RWPE2 (cell line): ENCODE results near the gene DUSP5.
A peak's percentile ranks its signal among the peaks of the same experiment; 100 is the strongest.

Source experiments
- ATAC-seq: fragments of 200-7000 bp; cut with Tn5 transposase; 3 replicates; pipeline ENCODE4 v1.9.1; 2021; ENCODE audit warnings: low read depth
- DNase-seq: peaks from one replicate; pipeline ENCODE4 v3.0.0-alpha.2; 2020; ENCODE audit warnings: low spot score
- H3K27ac ChIP-seq: fragments of 450-650 bp; 2 replicates; pipeline ENCODE4 v1.5.1; 2017; ENCODE audit warnings: mild to moderate bottlenecking; ENCODE audit not compliant: poor library complexity, severe bottlenecking
- H3K27me3 ChIP-seq: fragments of 250-450 bp; sonication (Bioruptor Pico); 2 replicates; pipeline ENCODE4 v1.5.1; 2021; ENCODE audit warnings: mild to moderate bottlenecking, moderate library complexity; ENCODE audit not compliant: insufficient read depth, poor library complexity, severe bottlenecking
- H3K36me3 ChIP-seq: fragments of 250-450 bp; sonication (Bioruptor Pico); 2 replicates; pipeline ENCODE4 v1.5.1; 2020; ENCODE audit warnings: low read depth, mild to moderate bottlenecking, moderate library complexity
- H3K4me1 ChIP-seq: fragments of 250-450 bp; sonication (Bioruptor Pico); 2 replicates; pipeline ENCODE4 v1.5.1; 2021; ENCODE audit warnings: mild to moderate bottlenecking, moderate library complexity; ENCODE audit not compliant: insufficient read depth, poor library complexity, severe bottlenecking
- H3K4me3 ChIP-seq: fragments of 250-450 bp; sonication (Bioruptor Pico); 2 replicates; pipeline ENCODE4 v1.5.1; 2021; ENCODE audit warnings: mild to moderate bottlenecking, moderate library complexity; ENCODE audit not compliant: severe bottlenecking
- H3K9me3 ChIP-seq: fragments of 250-450 bp; sonication (Bioruptor Pico); 2 replicates; pipeline ENCODE4 v1.5.1; 2021; ENCODE audit warnings: mild to moderate bottlenecking, moderate library complexity; ENCODE audit not compliant: severe bottlenecking
- TF ChIP-seq, protein P1 (sequence below): fragments of 450-650 bp; IDR thresholded peaks from one replicate; pipeline ENCODE4 v1.5.1; 2017; ENCODE audit warnings: mild to moderate bottlenecking, moderate library complexity; ENCODE audit not compliant: poor library complexity, severe bottlenecking

Gene DUSP5

DNA sequence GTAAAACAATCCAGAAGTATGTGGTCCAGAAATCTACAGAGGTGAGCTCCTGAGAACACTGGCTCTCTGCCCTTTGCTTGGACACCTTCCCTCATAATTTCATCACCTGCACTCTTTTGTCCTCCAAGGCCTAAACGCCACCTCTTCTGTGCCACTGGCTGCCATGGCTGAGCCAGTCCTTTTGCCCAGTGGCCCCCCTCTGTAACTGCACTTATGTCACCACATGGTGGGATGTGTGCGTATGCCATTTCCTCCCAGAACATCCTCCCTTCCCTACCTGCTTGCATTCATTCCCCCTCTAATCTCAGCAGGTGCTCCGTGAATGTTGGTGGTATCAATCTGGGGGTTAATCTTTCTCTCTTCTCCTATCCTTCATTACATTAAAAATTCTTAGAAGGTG lies 17.3 kb upstream of the DUSP5 start:
- ATAC-seq (no peak), DNase-seq (no peak)
- TF ChIP-seq, protein P1, sequence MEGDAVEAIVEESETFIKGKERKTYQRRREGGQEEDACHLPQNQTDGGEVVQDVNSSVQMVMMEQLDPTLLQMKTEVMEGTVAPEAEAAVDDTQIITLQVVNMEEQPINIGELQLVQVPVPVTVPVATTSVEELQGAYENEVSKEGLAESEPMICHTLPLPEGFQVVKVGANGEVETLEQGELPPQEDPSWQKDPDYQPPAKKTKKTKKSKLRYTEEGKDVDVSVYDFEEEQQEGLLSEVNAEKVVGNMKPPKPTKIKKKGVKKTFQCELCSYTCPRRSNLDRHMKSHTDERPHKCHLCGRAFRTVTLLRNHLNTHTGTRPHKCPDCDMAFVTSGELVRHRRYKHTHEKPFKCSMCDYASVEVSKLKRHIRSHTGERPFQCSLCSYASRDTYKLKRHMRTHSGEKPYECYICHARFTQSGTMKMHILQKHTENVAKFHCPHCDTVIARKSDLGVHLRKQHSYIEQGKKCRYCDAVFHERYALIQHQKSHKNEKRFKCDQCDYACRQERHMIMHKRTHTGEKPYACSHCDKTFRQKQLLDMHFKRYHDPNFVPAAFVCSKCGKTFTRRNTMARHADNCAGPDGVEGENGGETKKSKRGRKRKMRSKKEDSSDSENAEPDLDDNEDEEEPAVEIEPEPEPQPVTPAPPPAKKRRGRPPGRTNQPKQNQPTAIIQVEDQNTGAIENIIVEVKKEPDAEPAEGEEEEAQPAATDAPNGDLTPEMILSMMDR = no peak
- Histone ChIP-seq H3K27ac (no peak overlapping the region), H3K4me3 (no peak overlapping the region), H3K36me3 (no peaks in the 10 kb centered on the region), H3K27me3 (no peaks in the 10 kb centered on the region), H3K4me1 (peaks cover 3% of the 10 kb centered on the region), H3K9me3 (no peaks in the 10 kb centered on the region)

DNA sequence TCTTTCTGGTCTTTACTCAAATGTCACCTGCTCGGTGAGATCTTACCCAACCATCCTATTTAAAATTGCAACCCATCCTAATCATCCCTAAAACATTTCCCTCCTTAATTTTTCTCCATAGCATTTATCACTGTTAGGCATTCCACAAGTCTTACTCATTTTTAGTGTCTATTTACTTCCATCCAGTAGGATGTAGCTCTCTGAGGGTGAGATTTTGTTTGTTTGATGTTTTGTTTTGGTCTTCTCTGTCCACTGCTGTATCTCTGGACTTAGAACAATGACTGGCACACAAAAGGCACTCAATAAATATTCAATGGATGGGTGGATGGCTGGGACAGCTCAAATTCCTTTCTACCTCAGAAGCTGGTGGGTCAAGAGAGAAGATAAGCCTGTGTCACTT lies 15.8 kb upstream of the DUSP5 start:
- DNase-seq = no peak
- TF ChIP-seq, protein P1 = no peak
- no peak overlapping the region for H3K27ac ChIP-seq
- H3K27me3 ChIP-seq = no peaks in the 10 kb centered on the region
- no peak overlapping the region for H3K4me3 ChIP-seq
- peak; percentile 79 for ATAC-seq
- no peaks in the 10 kb centered on the region for H3K9me3 ChIP-seq
- H3K4me1 ChIP-seq = peaks cover 12% of the 10 kb centered on the region
- no peaks in the 10 kb centered on the region for H3K36me3 ChIP-seq

DNA sequence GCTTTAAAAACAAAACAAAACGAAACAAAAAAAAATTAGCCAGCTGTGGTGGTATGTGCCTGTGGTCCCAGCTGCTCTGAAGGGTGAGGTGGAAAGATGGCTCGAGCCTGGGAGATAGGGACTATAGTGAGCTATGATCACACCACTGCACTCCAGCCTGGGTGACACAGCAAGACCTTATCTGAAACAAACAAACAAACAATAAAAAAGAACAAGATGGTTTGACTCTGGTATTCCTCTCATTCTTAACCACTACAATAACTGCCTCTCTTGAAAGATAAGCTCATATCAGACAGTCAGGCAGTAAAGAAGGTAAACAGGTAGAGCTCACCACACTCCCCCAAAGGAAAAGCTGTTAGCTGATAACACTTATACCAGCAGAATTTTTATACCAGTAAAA lies 14.1 kb upstream of the DUSP5 start:
- ATAC-seq (no peak), DNase-seq (no peak)
- Histone ChIP-seq H3K4me3 (no peak overlapping the region), H3K27ac (no peak overlapping the region), H3K4me1 (peaks cover 29% of the 10 kb centered on the region), H3K27me3 (no peaks in the 10 kb centered on the region), H3K9me3 (no peaks in the 10 kb centered on the region), H3K36me3 (no peaks in the 10 kb centered on the region)
- TF ChIP-seq, protein P1 = no peak

DNA sequence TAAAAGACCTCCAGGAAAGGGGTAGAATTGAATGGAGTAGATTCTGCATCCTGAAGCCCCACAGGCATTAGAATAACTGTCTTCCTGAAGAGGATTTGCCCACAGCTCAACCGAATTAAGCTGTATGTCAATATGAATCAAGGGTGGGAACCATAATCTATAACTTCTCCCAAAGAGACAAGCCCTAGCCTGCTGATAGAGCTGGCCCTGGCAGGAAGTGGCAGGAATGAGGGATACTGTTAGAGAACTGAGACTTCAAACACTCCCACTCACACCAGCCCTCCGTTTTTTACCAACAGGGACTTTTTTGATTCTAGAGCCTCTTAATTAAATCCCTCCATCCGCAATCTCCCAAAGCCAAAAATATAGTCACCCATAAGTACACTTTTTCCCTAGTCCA lies 12.2 kb upstream of the DUSP5 start:
- peaks cover 29% of the 10 kb centered on the region for H3K4me1 ChIP-seq

More for the DNA sequence above, 12.2 kb upstream of the DUSP5 start:
- DNase-seq (no peak), ATAC-seq (peak; percentile 46; the same call in 2 of the 3 replicates)
- TF ChIP-seq, protein P1 = no peak
- no peak overlapping the region for H3K4me3 ChIP-seq
- H3K27me3 ChIP-seq = no peaks in the 10 kb centered on the region
- peak overlapping the region; percentile 74 for H3K27ac ChIP-seq
- no peaks in the 10 kb centered on the region for H3K36me3 ChIP-seq
- no peaks in the 10 kb centered on the region for H3K9me3 ChIP-seq
